Esophagus muscularis mucosa (tissue), 4 donors: ENCODE measurements around the gene CYP2C18. TPM values are rescaled to one million over a fixed set of nuclear protein-coding genes. Genes with fewer than 3 reads are reported as not detected.

ENCODE experiments used
- total RNA-seq, 4 donors: library from RNA; depleted of rRNA; stranded (reverse); fragments of >200 nt; gene quantifications; one replicate each; pipeline versions ENCODE4 v1.1.0 to v1.2.1, GENCODE V29; 2016

Gene CYP2C18
- total RNA-seq, 4 donors from 2014 or later = 0.42 TPM; not detected in 3

Other genes with a start within 250 kb of the CYP2C18 start
- gene HELLS, start 137.9 kb upstream of the CYP2C18 start, total RNA-seq = 1 to 10 TPM; 1.3 to 1.7 (median 1.4) TPM
- gene CYP2C19, start 79.0 kb downstream of the CYP2C18 start, total RNA-seq = under 1 TPM in 1 of 4 donors, not detected in 3; 0.17 TPM